Renal cortex interstitium (tissue), 11 donors: ENCODE results near the gene IGDCC3. TPM values are rescaled to one million over a fixed set of nuclear protein-coding genes. Genes with fewer than 3 reads are reported as not detected.

Experiments
- DNase-seq, 11 donors: peaks; one replicate each; pipeline ENCODE4 v3.0.0-alpha.2; 2013; ENCODE audit warnings: low read depth in 9 of 11, low spot score in 4 of 11; ENCODE audit errors: extremely low read depth in 1 of 11
- polyA plus RNA-seq, 3 donors: library from polyadenylated mRNA; unstranded; fragments of 120-200 nt; gene quantifications; one replicate each; pipeline ENCODE4 v1.2.1, GENCODE V29; 2013; ENCODE audit not compliant: insufficient read length in 3 of 3

The IGDCC3 gene
- polyA plus RNA-seq, 3 donors = 7.5 to 10.6 (median 7.5) TPM

DNA sequence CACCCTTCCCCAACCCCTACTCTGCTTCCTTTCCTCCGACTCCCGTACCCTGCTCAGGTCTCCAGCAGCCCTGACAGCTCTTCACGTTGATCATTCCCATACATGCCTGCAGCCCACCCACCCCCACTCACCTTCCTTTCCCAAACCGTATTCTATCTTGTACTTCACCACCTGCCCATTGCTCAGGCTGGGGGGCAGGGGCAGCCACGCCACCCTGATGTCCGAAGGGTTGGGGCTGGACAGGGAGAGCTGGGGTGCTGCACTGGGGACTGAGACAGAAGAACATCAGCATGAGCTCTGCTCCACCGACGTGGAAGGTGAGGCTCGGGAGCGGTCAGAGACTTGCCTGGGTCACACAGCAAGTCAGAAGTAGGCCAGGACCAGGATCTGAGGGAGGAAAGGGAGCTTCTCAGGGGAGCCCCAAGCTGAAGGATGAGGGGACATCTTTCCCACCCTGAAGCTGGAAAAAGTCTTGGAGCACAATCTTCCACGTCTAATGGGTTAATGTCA is 16.5 kb upstream of the IGDCC3 start:
- DNase-seq = no peak

DNA sequence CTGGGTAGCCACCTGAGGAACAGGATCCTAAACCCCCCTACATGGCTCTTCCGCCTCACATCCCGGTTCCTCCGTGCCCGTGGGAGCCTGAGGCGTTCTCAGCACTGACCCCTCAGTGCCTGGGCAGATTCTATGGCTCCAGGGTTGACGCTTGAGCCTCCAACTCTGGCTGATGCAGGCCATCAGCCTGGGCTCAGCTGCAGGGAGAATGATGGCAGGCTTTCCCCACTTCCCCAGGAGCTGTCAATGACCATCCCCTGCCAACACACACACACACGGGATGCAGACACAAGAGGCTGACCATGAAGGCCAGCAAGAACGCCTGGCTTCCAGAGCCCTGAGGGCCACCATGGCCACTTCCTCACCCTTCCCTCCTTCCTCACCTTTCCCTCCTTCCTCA is 15.8 kb upstream of the IGDCC3 start:
- DNase-seq = no peak

DNA sequence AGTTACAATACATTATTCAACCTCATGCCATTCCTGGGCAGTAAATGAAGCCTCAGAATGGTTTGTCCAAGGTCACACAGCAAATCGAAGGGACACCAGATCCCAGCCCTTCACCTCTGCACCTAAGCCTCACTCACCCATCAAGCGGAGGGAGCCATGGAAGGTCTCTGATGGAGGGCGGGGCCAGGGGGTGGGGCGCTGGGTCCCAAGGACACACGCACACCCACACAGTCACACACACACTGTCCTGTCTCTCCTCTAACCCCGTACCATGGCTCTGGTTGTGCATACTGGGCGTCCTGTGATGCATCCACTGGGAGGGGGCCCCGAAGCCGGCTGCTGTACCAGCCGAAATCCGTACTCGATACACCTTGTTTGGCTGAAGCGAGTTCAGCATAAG is 15.3 kb upstream of the IGDCC3 start:
- no peak for DNase-seq

DNA sequence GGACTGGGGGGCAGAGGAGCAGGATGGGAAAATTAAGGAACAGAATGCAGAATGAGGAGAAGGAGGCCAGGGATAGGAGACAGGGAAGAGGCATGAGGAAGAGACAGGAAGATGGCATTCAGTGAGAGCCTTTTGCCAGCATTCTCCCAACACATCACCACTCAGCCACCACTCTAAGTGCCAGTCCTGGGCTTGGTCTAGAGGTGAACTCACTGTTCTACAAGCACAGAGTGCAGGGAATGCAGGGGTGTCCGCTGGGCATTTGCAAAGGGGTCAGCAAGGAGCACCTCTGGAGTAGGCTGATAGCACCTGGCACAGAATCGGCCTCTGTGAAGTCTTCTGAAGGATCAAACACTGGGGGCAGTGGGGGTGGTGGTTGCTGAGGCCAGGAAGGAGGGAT is 14.6 kb upstream of the IGDCC3 start:
- DNase-seq = no peak

DNA sequence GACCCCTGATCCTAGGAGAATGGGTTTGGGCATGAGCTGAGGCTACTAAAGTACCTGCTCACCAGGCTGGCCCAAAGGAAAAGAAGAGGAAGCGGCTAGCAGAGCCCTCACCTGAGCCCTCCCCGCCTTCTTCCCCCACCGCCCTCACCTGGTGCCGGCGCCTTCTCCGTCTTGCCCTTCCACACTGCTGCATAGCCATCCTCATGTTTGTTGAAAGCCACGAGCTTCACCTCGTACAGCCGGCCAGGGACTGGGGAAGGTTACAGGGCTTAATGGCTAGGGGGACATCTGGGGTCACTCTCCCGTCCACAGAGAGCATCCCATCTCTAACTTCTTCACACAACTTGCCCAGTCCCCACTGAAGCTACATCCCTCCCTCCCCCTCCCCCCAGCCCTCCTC is 13.9 kb upstream of the IGDCC3 start:
- no peak for DNase-seq

DNA sequence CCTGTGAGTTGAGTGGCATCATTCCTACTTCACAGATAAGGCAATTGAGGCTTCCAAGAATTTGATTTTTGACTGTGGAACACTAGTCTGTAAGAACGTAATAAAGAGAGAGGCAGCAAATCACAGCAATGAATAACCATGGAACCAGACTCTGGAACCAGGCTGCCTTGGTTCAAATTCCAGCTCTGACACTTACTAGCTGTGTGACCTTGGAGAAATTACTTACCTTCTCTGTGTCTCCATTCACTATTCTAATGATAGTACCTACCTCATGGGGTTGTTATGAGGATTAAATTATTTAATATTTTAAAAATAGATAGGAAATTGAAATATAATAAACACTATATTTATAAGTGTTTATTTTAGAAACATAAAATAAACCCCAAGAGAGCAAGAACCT is 12.6 kb upstream of the IGDCC3 start:
- no peak for DNase-seq

DNA sequence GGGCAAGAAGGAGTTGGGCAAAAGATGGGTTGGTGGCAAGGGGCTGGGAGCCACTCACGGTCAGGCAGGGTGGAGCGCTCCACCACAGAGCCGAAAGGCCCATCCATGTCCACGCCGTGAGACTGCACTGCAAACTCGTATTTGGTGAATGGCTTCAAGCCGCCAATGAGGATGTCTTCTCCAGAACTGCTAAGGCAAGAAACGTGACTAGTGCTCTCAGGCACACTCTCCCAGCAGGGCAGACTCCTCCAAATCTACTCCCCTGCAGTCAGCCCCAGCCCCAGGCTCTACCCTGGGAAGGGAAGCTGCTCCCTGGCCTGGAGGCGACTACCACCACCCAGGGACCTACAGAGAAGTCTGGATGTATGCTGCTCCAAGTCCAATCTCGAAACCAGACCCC is 11.4 kb upstream of the IGDCC3 start:
- DNase-seq = no peak

DNA sequence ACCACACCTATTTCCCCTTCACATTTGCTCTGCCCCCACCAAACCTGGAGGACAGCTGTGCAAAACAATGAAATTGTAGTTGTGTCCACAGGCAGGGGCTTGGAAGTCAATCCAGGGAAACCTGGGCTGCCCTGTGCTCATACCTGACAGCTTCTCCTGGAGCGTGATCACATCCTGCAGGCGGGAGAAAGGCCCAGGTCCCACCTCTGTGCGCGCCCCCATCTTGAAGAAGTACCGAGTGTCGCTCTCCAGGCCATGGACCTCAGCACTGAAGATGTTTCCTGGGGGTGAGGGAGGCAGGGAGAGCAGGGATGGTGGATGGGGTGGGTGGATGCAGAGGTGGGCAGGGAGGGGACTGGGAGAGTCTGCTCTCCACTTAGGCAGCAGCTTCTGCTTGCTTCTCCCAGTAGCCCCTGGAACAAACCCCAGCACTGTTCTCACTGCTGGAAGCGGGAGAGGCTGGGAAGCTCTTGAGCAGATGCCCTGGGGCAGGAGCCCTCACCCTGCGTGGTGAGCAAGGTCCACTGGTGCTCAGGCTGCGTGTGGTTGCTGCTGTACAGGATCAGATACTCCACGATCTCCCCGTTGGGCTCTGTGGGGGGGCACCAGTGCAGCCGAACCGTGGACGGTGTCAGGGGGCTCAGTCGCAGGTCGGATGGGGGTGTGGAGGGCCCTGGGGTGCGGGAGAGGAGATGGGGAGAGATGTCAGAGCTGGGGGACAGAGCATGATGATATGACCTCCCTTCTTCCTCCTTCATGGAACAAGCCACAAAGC is 10.7 kb upstream of the IGDCC3 start:
- DNase-seq = no peak

DNA sequence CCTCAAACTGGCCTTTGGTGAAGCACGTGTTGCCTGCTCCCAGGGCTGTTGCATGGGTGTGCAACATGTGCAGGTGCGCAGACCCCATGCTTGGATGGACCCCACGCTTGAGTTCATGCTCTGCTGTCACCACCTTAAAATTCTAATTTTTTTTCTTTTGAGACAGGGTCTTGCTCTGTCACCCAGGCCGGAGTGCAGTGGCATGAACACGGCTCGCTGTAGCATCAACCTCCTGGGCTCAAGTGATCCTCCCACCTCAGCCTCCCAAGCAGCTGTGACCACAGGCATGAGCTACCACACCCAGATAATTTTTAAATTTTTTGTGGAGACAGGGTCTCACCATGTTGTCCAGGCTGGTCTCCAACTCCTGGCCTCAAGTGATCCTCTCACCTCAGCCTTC is 9.1 kb upstream of the IGDCC3 start:
- no peak for DNase-seq

DNA sequence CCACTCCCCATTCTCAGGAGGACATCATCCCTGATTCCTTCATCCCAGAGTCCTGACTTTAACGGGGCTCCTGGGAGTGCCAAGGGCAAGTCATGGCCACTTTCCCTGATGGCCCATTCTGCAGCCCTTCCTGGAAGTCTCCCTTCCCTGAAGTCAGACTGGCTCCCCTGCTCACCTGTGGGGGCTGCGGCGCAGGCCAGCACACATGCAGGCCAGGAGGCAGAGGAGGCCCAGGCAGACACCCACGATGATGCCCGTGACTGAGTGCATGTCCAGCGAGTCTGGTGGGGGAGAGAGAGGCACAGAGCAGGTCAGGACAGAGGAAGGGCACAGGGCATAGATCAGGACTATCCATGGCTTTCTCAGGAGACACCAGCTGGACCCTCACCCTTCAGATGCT is 8.6 kb upstream of the IGDCC3 start:
- DNase-seq = no peak

DNA sequence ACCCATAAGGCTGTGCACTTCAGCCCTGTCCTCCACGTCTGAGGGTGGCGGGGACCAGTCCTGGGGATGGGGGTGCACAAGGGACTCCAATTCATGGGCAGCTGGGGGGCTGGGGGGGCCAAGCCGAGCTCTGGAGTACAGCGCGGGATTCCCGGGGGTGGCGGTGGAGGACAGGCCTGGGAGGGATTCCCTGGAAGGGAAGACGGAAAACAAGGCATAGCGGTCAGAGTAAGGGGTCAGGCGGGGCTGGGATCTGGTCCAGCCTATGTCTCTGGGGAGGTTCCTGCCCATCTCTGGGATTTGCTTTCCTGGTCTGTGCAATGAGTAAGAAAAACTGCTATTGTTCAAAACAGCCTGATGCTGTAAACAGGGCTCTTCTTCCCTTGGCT is 8.1 kb upstream of the IGDCC3 start:
- no peak for DNase-seq

DNA sequence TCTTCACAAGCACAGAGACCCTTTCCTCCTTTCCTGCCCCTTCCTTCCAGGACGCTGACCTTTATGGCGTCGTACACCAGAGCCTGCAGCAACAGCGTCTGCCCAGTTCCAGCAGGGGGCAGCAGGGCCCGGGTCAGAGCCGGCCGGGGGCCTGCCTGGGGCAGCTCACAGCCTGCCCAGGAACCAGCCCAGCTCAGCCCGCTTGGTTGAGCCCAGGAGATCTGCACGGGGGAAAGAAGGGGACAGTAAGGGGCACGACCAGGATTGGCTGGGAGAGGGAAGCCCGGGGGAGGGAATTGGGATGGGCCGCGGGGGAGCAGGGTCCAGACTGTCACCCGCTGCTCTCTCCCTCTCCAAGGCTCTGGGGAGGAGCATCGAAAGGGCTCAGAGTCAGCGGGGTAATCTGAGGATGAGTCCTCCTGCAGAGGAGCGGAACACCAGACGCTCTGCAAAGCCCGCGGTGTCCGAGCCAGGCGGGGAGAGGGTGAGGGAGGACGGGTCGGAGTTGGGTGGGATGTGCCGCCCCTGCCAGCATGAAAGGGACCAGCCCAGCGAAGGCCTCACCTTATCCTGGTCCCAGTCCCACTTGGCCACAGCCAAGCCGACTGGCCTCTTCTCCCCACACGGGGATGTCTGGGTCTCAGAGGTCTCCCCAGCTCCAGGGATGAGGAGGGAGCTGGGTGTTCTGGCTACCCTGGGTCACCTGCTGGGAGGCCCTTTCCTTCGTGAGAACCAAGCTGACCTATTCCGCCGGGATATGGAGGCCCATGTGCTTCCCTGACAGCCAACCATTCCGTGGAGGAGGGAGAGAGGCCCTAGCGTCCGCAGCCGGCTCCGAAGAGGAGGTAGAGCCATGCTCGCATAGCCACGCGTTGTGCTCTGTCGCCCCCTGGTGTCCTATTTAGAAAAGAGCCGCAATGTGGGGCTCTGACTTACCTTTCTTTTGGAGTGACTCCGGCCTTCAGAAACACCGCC is 7.4 kb upstream of the IGDCC3 start:
- peak; percentile 72 to 92 (median 85) for DNase-seq

DNA sequence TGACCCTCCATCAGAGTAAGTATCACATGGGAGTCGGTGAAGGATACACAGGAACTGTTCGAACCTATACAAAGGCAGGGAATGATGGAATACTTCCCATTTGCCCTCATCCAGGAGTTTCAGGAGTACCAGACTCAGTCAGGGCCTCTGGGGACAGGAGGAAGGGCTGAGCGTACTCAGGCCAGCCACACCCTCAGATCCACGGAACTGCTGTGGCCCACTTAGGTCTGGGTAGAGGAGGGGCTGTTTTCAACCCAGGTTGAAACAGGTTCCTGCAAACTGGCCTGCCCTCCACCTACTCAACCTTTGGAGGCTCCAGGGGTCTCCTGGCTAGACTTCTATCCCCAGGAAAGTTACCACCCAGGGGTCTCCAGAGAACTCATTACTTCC is 6.7 kb upstream of the IGDCC3 start:
- no peak for DNase-seq

DNA sequence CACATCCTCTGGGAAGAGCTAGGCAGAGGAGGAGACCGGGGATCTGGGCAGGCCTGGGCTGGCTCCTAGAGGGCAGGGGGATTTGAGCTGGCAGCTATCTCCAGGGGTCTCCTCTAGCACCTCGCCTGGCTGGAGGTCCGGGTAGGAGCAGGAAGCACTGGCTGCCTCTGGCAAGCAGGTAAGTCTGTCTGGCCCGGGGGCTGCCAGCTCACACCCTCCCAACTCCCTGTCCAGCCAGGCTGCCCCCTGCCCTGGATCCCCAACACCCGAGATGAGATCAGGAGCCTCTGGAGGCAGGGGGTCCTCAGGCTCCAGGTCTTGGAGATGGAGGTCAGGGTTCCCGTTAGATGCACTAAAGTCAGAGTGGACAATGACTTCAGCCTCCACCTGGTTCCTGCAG is 6.2 kb upstream of the IGDCC3 start:
- DNase-seq = no peak

DNA sequence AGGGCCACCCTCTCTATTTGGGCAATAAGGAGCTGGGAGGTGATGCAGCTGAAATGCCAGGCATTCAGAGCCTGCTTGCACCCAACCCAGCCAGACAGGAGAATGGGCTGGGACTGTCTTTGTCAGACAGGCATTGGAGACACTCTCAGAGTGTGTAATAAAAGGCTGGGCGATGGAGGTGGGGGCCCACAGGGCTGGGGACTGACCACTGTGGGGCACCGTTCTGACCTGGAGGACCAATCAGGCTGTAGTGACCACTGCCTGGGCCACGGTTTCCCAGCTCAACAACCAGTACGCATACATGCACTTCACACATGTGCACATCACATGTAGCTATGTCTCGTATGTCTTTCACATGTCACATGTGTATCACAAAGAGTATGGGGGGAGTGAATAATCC is 5.7 kb upstream of the IGDCC3 start:
- DNase-seq = no peak

DNA sequence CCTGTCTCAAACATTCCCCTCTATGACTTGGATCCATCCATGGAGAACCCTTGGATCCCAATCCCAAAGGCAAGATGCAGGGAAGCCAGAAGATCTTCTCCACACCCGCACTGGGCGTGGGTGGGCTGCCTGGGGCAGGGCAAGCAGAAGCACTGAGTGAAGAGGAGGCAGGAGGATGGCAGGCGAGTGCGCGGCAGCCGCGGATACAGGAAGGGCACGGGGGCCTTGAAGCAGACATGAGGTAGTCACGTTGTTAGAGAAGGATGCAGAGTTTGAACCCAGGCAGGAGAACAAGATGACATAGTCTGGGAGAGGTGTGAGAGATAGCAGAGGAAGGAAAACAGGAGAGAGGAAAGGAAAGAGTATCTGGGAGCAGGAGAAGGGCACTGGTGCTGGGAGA is 5.1 kb upstream of the IGDCC3 start:
- no peak for DNase-seq

DNA sequence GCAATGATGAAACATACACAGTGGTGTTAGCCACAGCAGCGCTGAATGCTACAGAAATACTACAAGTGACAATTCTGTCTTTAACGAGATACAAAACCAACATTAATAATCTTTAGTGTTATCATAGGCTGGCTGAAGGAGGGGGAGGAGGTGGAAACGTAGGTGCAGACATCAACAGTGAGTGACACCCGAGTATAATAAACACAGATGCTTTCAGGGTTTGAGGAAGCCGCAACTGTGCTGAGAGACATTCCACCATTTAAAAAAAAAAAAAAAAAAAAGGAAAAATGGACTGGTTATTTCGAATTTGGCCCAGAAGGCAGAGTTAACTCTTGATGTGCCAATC is 4.3 kb upstream of the IGDCC3 start:
- DNase-seq = no peak

DNA sequence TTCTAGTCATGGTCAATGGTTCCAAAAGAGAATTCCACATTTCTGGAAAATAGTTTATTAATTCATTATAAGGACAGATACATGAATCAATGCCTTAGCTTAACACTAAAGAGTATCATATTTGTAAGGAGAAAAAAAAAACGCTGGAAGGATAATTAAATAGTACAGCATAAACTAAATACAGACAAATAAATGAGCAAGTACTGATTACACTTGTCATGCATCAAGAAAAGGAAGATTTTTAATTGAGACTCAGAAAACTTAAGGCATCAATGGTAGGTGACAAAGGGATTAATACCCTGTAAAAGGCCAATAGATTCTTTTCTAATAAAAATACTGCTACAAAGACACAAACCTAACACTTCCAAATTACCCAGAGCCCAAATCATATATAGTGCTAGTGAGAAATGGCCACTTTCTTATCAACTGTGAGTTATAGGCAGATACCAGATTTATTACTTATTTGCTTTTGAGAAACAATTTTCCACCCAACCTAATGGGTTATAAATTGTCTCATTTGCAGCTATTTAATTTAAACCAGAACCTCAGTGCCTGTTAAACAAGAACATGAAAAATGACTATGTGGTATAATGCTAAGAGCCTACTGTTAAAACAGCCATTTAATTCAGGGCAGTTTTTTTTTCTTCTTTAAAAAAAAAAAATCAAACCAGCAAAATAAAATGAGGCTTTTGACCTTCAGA is 3.8 kb upstream of the IGDCC3 start:
- no peak for DNase-seq

DNA sequence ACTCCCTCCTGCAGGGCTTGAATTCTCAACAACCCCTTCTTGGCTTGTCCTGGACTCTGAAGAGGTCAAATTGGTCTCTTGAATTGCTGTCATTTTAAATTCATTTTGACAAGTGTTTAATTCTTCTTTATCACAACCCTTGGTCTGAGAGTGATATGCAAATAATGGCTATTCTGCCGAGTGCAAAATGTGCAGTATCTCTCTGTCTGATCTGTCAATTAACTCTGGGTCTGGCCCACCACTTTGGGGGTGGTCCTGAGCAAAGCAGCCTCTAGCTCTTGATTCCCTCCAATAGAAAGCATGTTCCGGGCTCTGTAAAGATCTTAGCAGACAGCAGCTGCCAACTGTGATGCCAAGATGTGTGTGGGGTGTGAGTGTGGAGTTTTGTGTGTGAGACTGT is 2.2 kb upstream of the IGDCC3 start:
- DNase-seq = no peak
